Muscle of back (tissue), 11 donors: ENCODE data around the gene ATP5MC2. TPM values are rescaled to one million over a fixed set of nuclear protein-coding genes. Genes with fewer than 3 reads are reported as not detected.
"Not testable (repeated sequence)": the region's sequence is repeated elsewhere in the genome, so short reads cannot be mapped to it uniquely, and the experiment has no call there.

Source experiments
- DNase-seq, 3 donors: peaks; one replicate each; pipeline versions ENCODE4 v3.0.0 to v3.0.0-alpha.2; 2013
- polyA plus RNA-seq, 10 donors: library from polyadenylated mRNA; unstranded; fragments of 120-200 nt; gene quantifications; one replicate each; pipeline ENCODE4 v1.2.1, GENCODE V29; 2013; ENCODE audit not compliant: insufficient read length in 10 of 10

The ATP5MC2 gene
- polyA plus RNA-seq, 10 donors = 605 to 778 (median 729) TPM

- DNase-seq = no peak
Measured at GRCh38 chr12:53696655-53697331, 20.9 kb upstream of the ATP5MC2 start.

GRCh38 chr12:53696285-53696654 lies 20.4 kb upstream of the ATP5MC2 start:
- peak; percentile 63 to 78 (median 64) for DNase-seq

- DNase-seq = peak in 2 of 3 donors; percentile 23 to 46
Measured at GRCh38 chr12:53695152-53696145, 19.6 kb upstream of the ATP5MC2 start.

- DNase-seq = no peak
Measured at GRCh38 chr12:53694756-53695151, 18.9 kb upstream of the ATP5MC2 start.

GRCh38 chr12:53688134-53688533 lies 12.3 kb upstream of the ATP5MC2 start:
- DNase-seq = no peak

- DNase-seq = no peak
Measured at GRCh38 chr12:53686436-53686835, 10.6 kb upstream of the ATP5MC2 start.

- DNase-seq = no peak
Measured at GRCh38 chr12:53684654-53685220, 8.9 kb upstream of the ATP5MC2 start.

- no peak for DNase-seq
Measured at GRCh38 chr12:53683983-53684382, 8.1 kb upstream of the ATP5MC2 start.

GRCh38 chr12:53683494-53683893 lies 7.6 kb upstream of the ATP5MC2 start:
- DNase-seq = no peak

- not testable (repeated sequence) for DNase-seq
Measured at GRCh38 chr12:53680061-53680460, 4.2 kb upstream of the ATP5MC2 start.

- peak; percentile 55 to 84 (median 61) for DNase-seq
Measured at GRCh38 chr12:53677800-53678148, 1.9 kb upstream of the ATP5MC2 start.

GRCh38 chr12:53677016-53677799 lies 1.3 kb upstream of the ATP5MC2 start:
- peak; percentile 51 to 82 (median 63) for DNase-seq

- peak; percentile 65 to 93 (median 80) for DNase-seq
Measured at GRCh38 chr12:53676656-53677015, 753 bp upstream of the ATP5MC2 start.

GRCh38 chr12:53674977-53675700 lies 744 bp downstream of the ATP5MC2 start:
- DNase-seq = no peak

GRCh38 chr12:53670971-53671370 lies 4.9 kb downstream of the ATP5MC2 start:
- no peak for DNase-seq

GRCh38 chr12:53670308-53670707 lies 5.6 kb downstream of the ATP5MC2 start:
- no peak for DNase-seq

- DNase-seq = no peak
Measured at GRCh38 chr12:53667080-53667479, 8.8 kb downstream of the ATP5MC2 start.

GRCh38 chr12:53664936-53665335 lies 10.9 kb downstream of the ATP5MC2 start:
- peak in 2 of 3 donors; percentile 38 to 55 for DNase-seq

- no peak for DNase-seq
Measured at GRCh38 chr12:53664191-53664590, 11.7 kb downstream of the ATP5MC2 start.

- peak in 1 of 3 donors; percentile 67 for DNase-seq
Measured at GRCh38 chr12:53660041-53660440, 15.8 kb downstream of the ATP5MC2 start.

GRCh38 chr12:53659571-53659981 lies 16.3 kb downstream of the ATP5MC2 start:
- peak in 1 of 3 donors; percentile 23 for DNase-seq
